ENCODE measurements around the gene TMUB2.
"Not testable (repeated sequence)": the region's sequence is repeated elsewhere in the genome, so short reads cannot be mapped to it uniquely, and the experiment has no call there.

TMUB2 gene

DNA sequence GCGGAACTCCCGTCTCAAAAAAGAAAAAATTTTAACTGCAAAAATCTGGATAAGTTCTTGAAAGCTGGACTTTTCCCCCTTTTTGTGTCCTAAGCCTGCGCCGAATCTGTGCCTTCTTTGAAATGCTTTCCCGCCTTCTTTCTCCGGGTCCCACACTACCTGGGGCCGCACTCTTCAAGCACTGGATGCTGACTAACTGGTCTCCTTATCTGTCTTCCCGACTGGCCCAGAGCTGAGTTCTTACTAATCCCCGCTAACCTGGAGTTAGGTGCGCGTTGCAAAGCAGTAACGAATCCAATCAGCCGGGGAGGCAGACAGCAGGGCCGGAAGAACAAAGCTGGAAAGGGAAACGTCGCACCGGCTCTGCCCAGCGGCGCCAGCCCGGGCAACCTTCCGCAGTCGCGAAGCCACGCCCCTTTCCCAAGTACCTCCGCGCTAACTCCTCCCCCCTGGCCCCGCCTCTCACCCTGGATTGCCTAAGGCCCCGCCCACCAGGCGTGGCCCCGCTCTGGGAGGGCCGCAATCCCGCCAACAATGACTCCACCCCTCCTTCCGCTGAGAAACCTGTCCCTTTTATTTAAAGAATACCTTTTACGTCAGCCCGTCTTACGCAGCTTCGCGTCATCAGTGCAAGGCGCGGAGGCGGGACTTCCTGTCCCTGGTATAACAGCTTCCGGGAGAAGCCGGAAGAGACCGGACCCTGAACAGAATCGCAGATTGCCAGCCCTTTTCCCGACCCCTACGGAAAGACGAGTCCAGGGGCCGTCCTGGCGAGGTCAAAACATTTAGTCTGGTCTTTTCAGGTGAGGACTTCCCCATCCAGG lies at the start of gene TMUB2:
Gene TMUB2 (plus strand): TSS at position 666 of the 824 bp plus-strand sequence. CDS start 737 bp downstream, outside the sequence.
- peak; percentile 100 for DNase-seq

DNA sequence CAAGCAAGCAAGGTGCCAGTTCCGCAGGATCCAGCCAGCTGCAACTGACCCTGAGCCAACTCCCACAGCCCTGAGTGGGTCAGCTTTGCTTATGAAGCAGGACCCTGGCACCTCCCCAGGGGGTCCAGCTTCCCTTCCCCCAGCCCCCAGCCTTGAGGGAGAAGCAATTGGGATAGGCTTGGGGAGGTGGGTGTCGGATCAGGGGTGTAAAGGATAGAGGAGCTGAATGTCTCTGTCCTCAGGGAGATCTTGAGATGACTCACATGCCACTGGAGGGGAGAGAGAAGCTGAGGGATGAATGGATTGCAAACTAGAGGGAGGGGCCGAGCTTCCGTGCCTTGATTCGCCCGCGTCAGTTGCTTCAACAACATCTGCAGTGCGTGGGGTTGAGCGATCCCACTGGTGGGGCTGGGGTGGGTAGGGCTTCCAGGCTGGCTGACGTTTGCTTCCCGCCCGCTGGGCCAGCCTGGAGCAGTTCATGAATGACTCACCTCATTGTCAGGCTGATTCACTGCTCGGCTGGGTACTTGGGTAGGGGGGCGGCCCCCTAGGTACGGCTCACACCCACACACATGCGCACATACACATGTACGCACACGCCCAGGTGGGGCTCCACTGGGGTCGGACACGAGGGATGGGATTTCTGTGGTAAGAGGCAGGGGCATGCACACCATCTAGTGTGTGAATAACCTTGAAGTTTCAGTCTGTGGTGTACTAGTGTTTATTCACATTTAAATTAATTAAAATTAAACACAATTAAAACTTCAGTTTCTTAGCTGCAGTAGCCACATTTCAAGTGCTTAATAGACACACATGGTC lies 48.7 kb upstream of the TMUB2 start:
- peak; percentile 50 for DNase-seq

DNA sequence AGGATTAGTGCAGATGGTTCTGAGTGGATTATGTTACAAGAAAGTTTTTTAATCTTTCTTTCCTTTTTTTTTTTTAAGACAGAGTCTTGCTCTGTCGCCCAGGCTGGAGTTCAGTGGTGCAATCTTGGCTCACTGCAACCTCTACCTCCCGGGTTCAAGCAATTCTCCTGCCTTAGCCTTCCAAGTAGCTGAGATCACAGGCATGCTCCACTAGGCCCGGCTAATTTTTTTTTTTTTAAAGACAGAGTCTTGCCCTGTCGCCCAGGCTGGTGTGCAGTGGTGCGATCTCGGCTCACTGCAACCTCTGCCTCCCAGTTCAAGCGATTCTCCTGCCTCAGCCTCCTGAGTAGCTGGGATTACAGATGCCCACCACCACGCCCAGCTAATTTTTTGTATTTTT lies 42.9 kb upstream of the TMUB2 start:
- not testable (repeated sequence) for DNase-seq

DNA sequence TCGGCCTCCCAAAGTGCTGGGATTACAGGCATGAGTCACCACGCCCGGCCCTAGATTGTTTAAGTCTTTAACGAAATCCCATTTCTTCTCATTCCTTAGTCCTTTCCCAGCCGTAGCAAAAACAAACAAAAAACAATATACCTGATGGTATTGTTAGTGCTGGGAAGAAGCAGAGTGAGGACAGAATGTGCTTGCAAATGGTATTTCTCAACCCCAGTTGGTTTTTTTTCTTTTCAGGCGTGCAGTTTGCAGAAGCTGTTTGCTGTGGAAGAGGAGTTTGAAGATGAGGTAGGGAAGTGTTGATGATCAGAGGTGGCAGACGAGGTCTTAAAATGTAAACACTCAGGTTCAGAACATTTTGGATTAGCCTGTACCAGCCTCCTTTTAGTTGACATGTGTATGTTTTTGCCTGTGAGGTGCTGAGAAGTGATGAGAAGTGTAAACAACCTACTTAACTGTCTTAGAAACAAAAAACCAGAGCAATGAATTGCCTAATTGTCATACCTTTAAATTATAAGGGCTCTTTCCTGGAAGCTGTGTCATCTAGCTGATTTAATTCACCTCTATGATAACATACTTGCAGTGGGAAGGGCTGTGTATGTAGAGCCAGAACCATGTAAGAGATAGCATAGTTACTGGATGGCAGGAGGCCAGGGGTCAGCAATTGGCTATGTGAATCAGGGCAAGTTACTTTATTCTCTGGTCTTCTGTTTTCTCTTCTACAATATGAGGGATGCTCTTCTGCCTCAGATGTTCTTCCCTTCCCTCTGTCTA lies 41.6 kb upstream of the TMUB2 start:
- DNase-seq: no peak

DNA sequence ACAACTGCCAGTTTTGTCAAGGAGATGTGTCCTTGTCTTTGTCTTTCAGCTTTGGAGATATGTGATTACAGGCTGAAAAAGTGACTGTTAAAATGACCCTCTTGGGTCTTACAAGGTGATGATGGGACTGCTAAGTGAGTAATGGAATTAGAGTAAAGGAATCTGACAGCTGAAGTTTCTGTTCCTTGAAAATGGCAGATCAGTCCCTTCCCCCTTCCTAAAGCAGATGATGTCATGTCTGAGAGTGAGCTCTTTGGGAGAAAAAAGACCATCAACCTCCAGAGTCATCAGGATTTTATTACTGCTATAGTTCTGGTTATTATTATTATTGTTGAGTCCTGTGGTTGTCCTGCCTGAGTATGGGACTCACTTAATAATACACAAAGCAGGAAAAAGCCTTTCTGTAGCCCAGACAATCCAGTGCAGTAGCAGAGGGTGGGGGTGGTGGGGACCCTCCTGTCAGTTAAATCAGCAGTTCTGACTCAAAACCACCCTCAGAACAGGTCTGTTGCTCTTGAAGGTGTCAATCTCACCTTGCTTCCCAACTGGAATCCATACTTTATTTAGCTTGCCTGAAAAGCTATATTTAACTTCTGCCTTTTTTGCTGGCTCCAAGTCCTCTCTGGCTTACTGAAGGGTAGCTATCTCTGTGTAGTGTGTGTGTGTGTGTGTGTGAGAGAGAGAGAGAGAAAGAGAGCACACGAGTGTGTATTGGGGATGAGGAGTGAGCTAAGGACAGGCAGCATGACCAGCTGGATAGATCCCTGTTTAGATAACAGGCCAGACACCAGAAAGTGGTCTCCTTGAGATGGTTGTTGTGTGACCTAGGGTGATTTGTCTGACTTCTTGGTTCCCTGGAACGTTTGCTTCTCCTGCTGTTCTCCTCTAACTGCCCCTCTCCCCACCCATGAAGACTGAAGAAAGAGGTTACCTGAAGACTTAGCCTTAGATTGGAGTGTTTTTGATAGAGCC lies 40.1 kb upstream of the TMUB2 start:
- no peak for DNase-seq

DNA sequence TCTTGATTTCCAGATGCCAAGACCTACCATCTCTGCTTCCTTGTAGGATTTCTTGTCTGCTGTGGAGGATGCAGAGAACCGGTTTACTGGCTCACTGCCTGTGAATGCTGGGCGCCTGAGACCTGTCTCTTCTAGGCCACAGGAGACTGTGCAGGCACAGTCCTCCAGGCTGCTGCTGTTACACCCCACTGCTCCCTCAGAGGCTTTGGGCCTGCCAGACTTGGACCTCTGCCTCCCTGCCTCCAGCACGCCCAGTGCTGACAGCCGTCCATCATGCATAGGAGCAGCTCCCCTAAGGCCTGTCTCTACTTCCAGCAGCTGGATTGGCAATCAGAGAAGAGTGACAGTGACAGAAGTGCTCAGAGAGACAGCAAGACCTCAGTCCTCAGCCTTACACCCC lies 39.0 kb upstream of the TMUB2 start:
- no peak for DNase-seq

DNA sequence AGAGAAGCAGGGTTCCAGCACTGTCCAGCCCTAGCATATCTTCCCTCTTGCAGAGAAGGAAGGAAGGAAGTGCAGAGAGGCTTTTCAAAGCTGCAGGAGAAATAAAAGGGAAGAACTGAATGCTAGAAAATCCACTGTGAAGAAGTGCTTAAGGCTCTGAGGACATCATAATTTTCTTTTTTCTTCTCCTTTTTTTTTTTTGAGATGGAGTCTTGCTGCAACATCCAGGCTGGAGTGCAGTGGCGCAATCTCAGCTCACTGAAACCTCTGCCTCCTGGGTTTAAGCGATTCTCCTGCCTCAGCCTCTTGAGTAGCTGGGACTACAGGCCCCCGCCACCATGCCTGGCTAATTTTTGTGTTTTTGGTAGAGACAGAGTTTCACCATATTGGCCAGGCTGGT lies 37.7 kb upstream of the TMUB2 start:
- DNase-seq: not testable (repeated sequence)

DNA sequence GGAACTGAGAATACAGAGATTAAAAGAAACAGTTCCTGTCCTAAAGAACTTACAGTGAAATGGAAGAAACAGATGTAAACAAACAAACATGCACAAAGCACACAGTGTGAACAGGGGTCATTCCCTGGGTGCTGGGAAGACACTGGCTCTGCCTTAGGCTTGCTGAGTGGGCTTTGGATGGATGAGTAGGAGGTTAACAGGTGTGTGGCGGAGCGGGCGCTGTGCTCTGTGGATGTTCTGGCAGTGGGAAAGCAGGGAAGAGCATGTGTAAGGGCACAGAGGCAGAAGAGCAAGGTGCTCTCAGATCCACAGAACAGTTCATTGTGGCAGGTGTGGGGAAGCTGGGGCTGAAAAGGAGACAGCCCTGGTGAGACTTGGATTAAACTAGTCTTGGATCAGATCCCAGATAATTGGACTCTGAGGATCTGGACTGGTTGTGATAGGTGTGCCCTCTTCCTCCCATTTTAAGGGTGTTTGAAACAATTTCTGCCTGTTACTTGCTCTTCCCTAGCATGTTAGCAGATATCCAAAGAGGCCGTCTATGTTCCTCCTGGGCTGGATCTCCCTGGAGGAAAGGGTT lies 36.9 kb upstream of the TMUB2 start:
- no peak for DNase-seq

DNA sequence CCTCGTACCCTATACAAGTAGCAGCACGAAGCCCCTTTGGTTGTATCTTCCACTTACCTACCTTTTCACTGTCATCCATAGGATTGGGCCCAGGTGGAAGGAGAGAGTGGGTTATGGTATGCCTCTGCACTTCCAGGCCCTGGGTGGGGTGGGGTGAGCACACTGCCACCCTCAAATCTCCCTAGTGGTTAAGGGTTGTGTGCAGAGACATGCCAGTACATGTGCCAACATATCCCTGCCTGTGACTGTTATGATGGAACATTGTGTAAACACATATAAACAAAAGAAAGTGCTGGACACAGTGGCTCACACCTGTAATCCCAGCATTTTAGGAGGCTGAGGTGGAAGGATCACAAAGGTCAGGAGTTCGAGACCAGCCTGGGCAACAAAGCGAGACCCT lies 33.9 kb upstream of the TMUB2 start:
- no peak for DNase-seq

DNA sequence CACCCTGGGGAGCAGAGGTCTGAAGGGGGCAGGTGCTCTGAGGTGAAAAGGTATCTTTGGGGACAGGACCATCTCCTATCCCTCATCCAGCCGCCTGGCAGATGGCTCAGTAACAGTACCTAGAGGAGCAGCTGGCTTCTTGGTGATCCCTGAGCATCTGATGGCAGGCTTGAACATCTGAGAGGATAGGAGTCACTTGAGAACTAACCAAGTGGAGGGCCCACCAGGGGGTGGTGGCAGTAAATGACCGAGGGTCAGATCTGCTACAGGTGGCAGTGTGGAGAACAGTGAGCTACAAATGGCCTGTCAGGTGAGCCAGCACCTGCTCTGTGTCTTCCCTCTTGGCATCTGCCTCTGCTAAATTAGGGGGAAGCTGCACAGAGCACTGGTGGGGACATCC lies 31.3 kb upstream of the TMUB2 start:
- no peak for DNase-seq

DNA sequence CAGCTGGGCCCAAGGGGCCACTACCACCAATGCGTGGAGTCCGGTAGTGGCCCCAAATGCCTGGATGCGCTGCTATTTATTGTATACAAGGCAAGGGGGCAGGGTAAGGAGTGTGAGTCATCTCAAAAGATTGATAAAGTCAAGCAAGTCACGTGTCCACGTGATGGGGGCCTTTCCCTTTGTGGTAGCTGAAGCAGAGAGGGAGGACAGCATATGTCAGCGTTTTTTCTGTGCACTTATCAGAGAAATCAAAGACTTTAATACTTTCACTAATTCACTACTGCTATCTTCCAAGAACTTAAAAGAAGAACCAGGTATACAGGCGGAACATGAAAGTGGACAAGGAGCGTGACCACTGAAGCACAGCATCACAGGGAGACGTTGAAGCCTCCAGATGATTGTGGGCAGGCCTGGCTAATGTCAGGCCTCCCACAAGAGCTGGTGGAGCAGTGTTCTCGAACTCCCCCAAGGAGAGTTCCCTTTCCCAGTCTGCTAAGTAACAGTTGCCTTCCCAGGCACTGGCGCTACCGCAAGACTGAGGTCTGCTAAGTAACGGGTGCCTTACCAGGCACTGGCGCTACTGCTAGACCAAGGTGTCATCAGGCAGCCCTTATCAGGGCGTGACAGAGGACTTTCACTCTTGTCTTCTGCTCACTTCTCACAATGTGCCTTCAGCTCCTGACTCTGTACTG lies 27.1 kb upstream of the TMUB2 start:
- no peak for DNase-seq

DNA sequence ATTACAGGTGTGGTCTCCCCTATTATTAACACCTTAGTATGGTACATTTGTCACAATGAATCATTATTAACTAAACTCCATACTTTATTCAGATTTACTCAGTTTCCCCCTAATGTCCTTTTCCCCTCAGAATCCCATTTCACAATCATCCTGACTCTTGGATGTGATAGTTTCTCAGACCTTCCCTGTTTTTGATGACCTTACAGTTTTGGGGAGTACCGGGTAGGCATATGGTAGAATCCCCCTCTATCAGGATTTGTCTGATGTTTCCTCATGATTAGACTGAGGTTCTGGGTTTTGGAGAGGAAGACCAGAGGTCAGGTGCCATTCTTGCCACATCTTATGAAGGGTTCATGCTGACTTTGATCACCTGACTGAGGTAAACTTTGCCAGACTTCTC lies 22.3 kb upstream of the TMUB2 start:
- DNase-seq: no peak

DNA sequence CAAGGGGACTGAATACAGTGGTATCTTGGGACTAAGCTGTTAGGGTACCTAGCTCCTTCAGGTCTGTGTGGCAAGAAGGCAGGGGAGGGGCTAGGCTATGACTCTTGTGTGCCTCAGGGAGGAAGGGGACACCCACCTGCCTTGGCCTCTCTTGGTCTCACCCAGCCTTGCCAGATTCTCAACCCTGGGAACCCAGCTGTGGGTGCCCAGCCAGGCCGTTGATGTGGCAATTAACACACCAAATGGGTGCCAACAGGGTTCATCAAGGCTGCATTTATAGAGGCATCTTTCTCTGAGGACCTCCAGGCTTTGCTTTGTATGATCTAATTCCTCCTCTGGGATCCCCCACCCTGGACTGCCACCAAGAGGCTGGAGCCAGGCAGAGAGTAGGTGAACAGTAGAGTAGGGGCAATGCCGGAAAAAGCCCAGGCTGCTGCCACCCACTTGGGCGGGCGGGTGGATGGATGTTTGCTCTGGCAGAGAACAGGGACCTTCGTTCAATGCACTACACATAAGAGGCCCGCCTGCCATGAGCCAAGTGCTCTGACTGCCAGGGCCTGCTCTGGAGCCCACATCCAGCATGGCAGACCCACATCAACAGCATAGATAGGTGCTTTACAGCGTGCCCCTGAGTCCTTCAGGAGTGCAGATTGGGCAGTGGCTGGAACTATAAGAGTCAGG lies 19.5 kb upstream of the TMUB2 start:
- no peak for DNase-seq

DNA sequence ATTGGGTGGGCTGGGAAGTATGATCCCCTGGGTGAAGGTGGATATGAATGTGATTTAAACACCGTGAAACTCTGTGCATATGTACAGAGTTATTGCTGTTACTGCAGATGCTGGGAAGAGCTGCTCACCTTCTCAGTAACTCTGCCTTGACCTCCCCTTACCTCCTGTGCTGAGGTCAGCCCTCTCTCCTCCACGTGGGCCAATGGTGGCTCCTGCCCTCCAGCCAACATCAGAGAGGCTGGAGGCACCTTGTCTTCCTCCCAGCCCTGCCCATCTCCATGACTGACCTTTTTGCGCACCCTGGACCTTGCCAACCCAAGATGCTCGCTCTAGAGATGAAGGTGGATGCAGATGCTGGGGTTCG lies 16.7 kb upstream of the TMUB2 start:
- DNase-seq: no peak

DNA sequence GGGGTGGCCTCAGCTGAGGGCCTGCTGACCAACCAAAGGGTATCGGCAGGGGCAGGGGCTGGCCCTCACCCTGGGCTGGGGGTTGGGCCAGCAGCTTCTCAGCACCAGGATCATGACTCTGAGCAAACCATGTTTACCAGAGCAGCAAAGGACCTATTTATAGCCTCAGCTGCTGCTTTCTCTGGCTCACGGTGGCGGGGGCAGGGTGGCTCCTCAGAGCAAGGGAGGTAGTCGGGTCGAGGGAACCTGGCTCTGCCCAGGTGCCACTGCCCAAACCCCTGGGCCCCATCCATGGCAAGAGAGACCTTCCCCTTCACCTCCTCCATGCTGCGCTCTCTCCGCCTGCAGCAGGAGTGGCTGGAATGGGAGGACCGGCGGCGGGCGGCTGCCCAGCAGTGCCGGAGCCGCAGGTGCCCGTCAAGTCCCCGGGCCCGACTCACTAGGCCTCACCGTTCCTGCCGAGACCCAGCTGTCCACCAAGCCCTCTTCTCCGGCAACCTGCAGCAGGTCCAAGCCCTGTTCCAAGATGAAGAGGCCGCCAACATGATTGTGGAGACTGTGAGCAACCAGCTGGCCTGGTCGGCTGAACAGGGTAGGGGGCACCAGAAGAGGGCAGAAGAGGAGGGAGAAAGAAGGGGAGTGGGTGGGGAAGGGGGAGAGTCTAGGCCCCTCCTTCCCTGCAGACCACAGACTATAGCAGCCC lies 16.1 kb upstream of the TMUB2 start, which contains the start of gene ASB16:
Gene ASB16 (plus strand): TSS at position 206 of the 703 bp plus-strand sequence. CDS start 86 bp downstream, at position 292.
- DNase-seq: no peak

DNA sequence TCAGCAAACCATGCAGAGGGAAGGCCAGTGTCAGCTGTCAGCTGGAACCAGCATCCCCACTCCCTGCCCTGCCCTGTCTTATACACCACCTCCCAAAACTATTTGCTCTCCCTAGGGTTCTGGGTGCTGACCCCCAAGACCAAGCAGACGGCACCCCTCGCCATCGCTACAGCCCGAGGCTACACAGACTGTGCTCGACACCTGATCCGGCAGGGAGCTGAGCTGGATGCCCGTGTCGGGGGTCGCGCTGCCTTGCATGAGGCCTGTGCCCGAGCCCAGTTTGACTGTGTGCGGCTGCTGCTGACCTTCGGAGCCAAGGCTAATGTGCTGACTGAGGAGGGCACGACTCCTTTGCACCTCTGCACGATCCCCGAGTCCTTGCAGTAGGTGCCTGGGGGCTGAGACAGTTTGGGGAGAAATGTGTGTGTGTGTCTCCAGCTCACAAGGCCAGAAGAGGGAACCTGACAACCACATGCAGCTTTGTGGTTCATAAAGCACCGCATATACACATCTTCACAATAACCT lies 14.8 kb upstream of the TMUB2 start:
- DNase-seq: no peak

DNA sequence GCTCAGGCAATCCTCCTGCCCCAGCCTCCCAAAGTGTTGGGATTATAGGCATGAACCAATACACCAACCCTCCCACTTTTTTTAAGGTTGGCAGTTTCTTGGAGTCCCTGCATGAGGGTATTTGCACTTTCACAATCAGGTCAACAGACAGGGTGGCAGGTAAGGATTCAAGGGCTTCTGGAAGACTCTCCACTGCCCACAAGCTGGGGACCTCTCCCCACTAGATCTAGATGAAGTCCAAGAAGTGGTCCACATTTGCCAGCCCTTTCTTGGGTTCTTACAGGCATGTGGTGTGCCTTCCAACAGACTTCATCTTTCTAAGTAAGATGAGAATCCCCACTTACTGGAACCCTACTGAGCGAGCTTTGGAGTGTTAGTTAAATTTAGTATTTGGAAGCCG lies 12.3 kb upstream of the TMUB2 start:
- DNase-seq: no peak

DNA sequence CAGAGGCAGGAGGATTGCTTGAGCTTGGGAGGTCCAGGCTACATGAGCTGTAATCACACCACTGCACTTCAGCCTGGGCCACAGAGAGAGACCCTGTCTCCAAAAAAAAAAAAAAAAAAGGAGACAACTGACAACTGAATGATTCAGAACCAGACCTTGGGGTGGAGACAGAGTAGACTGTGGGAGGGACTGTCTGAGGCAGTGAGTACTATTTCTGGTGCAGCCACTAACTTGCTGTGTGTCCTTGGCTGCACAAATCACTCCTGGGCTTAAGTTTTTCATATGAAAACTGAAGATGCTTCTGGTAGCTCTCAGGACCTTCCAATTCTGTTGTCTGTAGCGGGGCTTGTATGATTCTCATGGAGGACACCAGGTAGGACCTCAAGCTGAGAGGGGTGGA lies 10.5 kb upstream of the TMUB2 start:
- DNase-seq: no peak

DNA sequence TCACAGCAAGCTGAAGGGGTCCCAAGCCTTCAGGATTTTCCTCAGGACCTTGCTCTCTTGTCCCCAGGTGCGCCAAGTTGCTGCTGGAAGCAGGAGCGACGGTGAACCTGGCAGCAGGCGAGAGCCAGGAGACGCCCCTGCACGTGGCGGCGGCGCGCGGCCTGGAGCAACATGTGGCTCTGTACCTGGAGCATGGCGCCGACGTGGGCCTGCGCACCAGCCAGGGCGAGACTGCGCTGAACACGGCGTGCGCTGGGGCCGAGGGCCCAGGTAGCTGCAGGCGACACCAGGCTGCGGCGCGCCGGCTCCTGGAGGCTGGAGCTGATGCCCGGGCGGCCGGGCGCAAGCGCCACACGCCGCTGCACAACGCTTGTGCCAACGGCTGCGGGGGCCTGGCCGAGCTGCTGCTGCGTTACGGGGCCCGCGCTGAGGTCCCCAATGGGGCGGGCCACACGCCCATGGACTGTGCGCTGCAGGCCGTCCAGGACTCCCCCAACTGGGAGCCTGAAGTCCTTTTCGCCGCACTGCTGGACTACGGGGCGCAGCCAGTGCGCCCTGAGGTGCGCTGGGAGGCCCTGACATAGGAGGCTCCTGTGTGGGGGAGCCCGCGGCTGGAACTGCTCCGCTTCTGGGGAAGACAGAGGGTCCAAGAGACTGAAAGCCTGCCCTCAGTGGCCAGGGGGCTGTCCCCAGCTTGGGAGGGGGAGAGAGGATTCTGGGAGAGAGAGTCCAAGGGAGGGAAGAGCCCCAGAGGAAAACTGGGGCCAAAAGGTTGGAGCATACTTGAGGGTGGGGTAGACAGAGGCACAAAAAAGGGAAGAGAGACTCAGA lies 9.9 kb upstream of the TMUB2 start:
- no peak for DNase-seq

All from activated T-cell treated with anti-CD3 and anti-CD28 coated beads, Interleukin-2, amount 50 U/mL, for 1 hour (primary cell).